Kidney epithelial cell (primary cell): ENCODE data around the gene MDM4. TPM values are rescaled to one million over a fixed set of nuclear protein-coding genes. Genes with fewer than 3 reads are reported as not detected.

ENCODE experiments used
- DNase-seq: peaks from one replicate; pipeline ENCODE4 v3.0.0-alpha.2; 2010; ENCODE audit warnings: low read depth
- H3K27me3 ChIP-seq: 2 replicates; pipeline ENCODE4 v1.6.0; 2011; ENCODE audit warnings: low read length; ENCODE audit not compliant: control insufficient read depth, insufficient read depth
- H3K36me3 ChIP-seq: 2 replicates; pipeline ENCODE4 v1.5.1; 2011; ENCODE audit warnings: low read length; ENCODE audit not compliant: control insufficient read depth, insufficient read depth
- H3K4me3 ChIP-seq: 2 replicates; pipeline ENCODE4 v1.5.1; 2011; ENCODE audit warnings: low read depth, mild to moderate bottlenecking, control low read depth, low read length
- total RNA-seq: library from RNA; depleted of rRNA; stranded (reverse); fragments of >200 nt; gene quantifications from 2 replicates; pipeline ENCODE4 v1.2.3, GENCODE V29; 2015
- TF ChIP-seq, protein P1 (sequence below): IDR thresholded peaks from 2 replicates; pipeline ENCODE4 v1.5.1; 2011; ENCODE audit warnings: mild to moderate bottlenecking, moderate library complexity, low read length, control low read depth, inconsistent platforms; ENCODE audit not compliant: insufficient read depth, poor library complexity, severe bottlenecking

MDM4 gene
- total RNA-seq, 1 donor from 2014 or later: 21.0 TPM

GRCh38 chr1:204477036-204477740 lies 39.0 kb upstream of the MDM4 start:
- Histone ChIP-seq H3K4me3 (no peak overlapping the region), H3K27me3 (no peaks in the 10 kb centered on the region), H3K36me3 (no peaks in the 10 kb centered on the region)
- TF ChIP-seq, protein P1, sequence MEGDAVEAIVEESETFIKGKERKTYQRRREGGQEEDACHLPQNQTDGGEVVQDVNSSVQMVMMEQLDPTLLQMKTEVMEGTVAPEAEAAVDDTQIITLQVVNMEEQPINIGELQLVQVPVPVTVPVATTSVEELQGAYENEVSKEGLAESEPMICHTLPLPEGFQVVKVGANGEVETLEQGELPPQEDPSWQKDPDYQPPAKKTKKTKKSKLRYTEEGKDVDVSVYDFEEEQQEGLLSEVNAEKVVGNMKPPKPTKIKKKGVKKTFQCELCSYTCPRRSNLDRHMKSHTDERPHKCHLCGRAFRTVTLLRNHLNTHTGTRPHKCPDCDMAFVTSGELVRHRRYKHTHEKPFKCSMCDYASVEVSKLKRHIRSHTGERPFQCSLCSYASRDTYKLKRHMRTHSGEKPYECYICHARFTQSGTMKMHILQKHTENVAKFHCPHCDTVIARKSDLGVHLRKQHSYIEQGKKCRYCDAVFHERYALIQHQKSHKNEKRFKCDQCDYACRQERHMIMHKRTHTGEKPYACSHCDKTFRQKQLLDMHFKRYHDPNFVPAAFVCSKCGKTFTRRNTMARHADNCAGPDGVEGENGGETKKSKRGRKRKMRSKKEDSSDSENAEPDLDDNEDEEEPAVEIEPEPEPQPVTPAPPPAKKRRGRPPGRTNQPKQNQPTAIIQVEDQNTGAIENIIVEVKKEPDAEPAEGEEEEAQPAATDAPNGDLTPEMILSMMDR: no peak
- DNase-seq: no peak

DNA sequence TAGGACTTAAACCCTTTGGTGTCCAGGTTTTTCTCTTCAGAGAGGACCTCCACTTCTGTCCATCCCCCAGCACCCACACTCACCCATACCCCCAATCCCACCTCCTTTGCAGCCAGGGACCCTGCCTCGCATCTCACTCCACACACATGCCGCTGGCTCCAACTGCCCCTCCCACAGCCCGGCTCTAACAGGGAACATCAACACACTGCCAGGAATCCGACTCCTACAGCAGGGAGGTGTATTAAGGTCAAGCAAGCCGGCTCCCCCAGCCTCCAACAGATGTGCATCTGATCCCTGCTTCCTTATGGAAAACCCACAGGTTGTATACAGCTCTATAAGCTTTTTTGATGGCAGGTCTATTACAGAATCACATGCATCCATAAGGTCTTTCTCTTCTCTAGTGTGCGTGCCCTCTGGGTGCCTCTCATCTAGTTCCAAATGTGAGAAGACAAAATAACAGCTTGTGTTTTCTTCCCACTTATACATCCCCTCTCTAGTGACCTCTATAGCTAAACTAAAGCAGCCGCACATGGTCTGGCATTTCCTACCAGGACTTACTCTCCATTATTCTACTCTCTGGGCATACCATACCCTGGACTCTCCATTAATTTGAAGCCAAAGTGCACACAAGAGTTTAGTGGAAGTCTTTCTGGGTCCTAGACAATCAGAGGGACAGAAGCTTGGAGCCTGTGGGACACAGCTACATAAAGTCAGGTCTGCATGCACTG lies 37.9 kb upstream of the MDM4 start:
- Histone ChIP-seq H3K27me3 (no peaks in the 10 kb centered on the region), H3K4me3 (no peak overlapping the region), H3K36me3 (no peaks in the 10 kb centered on the region)
- TF ChIP-seq, protein P1: no peak
- DNase-seq: no peak

DNA sequence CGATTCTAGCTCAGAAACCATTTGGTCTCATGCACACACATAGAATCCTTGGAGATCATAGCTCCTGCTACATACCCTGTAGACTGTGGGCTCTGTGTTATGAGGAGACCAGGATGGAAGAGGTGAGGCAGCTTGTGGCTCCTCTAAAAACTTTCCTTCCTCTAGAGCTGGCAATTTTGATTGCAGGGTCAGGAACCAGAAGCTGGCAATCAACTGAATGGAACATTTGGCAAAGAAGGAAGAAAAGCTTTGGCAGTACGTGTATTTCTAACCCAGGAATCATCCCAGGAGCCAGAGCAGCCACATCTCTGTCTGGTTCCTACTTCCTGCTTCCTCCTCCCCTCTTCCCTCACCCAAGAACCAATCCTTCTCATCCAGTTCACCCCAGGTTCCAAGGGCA lies 37.3 kb upstream of the MDM4 start:
- Histone ChIP-seq H3K27me3 (no peaks in the 10 kb centered on the region), H3K36me3 (no peaks in the 10 kb centered on the region), H3K4me3 (no peak overlapping the region)
- TF ChIP-seq, protein P1: no peak
- no peak for DNase-seq

GRCh38 chr1:204479387-204480136 lies 36.6 kb upstream of the MDM4 start:
- TF ChIP-seq, protein P1: no peak
- H3K27me3 ChIP-seq: no peaks in the 10 kb centered on the region
- DNase-seq: no peak
- no peaks in the 10 kb centered on the region for H3K36me3 ChIP-seq
- no peak overlapping the region for H3K4me3 ChIP-seq

DNA sequence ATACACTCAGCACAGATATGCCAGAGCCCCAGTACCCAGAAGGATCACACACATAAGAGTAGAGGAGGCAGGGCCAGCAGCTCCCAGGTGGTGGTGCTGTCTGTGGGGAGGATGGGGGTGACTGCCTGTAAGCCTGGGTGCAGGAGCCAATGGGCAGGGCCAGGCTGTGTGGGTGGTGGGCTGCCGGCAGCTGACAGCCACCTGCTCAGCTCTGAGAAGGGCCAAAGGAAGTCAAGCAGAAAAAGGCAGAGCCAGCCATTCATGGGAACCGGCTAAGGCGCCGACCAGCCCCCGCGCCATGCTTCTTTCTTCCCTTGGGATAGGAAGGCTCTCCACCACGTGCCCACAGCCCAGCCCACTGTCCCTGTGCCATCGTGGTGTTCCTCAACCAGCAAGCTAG lies 35.7 kb upstream of the MDM4 start:
- no peak for DNase-seq
- H3K4me3 ChIP-seq: no peak overlapping the region
- no peaks in the 10 kb centered on the region for H3K27me3 ChIP-seq
- TF ChIP-seq, protein P1: no peak
- no peaks in the 10 kb centered on the region for H3K36me3 ChIP-seq
